Activated T-cell treated with anti-CD3 and anti-CD28 coated beads, Interleukin-2, amount 50 U/mL, for 72 hours (primary cell): ENCODE data around the gene TNNT3. TPM values are rescaled to one million over a fixed set of nuclear protein-coding genes. Genes with fewer than 3 reads are reported as not detected.

ENCODE experiments used
- ATAC-seq, 2 donors: fragments of 150-1000 bp; cut with Tn5 transposase; replicated peaks in 1 of 2; 2 replicates each; pipeline ENCODE4 v1.10.0; 2021; ENCODE audit warnings: moderate library complexity in 2 of 2, mild to moderate bottlenecking in 1 of 2
- DNase-seq, 2 donors: peaks; one replicate each; pipeline ENCODE4 v3.0.0; 2021 to 2022; ENCODE audit warnings: mixed read lengths in 1 of 2
- H3K27ac Mint-ChIP-seq: one replicate; pipeline ENCODE4 v1.8.0; 2022; ENCODE audit warnings: mild to moderate bottlenecking, moderate library complexity, mixed read lengths
- H3K27me3 Mint-ChIP-seq: one replicate; pipeline ENCODE4 v1.8.0; 2022; ENCODE audit warnings: low read depth, mixed read lengths
- H3K36me3 Mint-ChIP-seq, 2 donors: one replicate each; pipeline ENCODE4 v1.8.0; 2022; ENCODE audit warnings: mixed read lengths in 2 of 2, mild to moderate bottlenecking in 1 of 2; ENCODE audit not compliant: insufficient read depth in 2 of 2
- H3K4me1 Mint-ChIP-seq: one replicate; pipeline ENCODE4 v1.8.0; 2022; ENCODE audit warnings: low read depth, mixed read lengths
- H3K4me3 Mint-ChIP-seq, 2 donors: one replicate each; pipeline ENCODE4 v1.8.0; 2022; ENCODE audit warnings: mild to moderate bottlenecking in 2 of 2, mixed read lengths in 2 of 2, moderate library complexity in 2 of 2
- H3K9me3 Mint-ChIP-seq, 2 donors: one replicate each; pipeline ENCODE4 v1.8.0; 2022; ENCODE audit warnings: mixed read lengths in 2 of 2
- total RNA-seq, 2 donors: library from RNA; stranded (reverse); gene quantifications; one replicate each; pipeline ENCODE4 v1.2.3, GENCODE V29; 2022

The TNNT3 gene
- total RNA-seq, 2 donors from 2014 or later: 5.6 to 15.5 TPM

DNA sequence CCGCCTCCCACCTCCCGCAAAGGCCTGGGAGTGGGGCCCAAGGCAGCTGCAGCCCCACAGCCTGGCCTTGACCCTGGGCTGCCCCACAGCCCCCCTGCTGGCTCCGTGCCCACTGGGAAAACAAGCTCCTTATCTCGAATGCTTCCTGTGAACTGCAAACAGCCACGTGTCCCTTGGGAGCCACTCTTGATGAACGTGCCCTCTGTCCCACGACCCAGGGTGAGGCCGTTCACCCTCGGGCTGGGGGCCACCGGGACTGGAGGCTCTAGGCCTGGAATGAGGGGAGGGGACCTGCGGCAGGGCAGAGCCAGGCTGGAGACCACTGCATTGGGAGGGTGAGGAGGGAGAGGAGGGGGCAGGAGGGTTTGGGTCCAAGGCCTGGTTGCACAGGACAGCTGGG, 68.7 kb downstream of the TNNT3 start:
- Mint-ChIP-seq H3K4me3 (no peak overlapping the region), H3K4me1 (no peaks in the 10 kb centered on the region), H3K36me3 (no peaks in the 10 kb centered on the region), H3K27ac (no peak overlapping the region), H3K9me3 (no peaks in the 10 kb centered on the region), H3K27me3 (no peaks in the 10 kb centered on the region)
- ATAC-seq: no peak
- no peak for DNase-seq

Other genes with a start within 250 kb of the TNNT3 start
- not detected for gene KRTAP5-6, start 222.5 kb upstream of the TNNT3 start, total RNA-seq
- 1 to 10 TPM in 1 of 2 donors, under 1 TPM in 1; 0.91 to 1.5 TPM for gene IFITM10, start 169.1 kb upstream of the TNNT3 start, total RNA-seq
- 10 to 100 TPM; 56.2 to 66.9 TPM for gene CTSD, start 155.8 kb upstream of the TNNT3 start, total RNA-seq
- gene SYT8, start 84.7 kb upstream of the TNNT3 start, total RNA-seq: not detected
- gene TNNI2, start 80.7 kb upstream of the TNNT3 start, total RNA-seq: 1 to 10 TPM; 1.2 TPM
- 100 to 1,000 TPM; 301 to 312 TPM for gene LSP1, start 66.6 kb upstream of the TNNT3 start, total RNA-seq
- not detected for gene PRR33, start 27.8 kb upstream of the TNNT3 start, total RNA-seq
- 10 to 100 TPM; 59.4 to 60.3 TPM for gene MRPL23, start 27.6 kb downstream of the TNNT3 start, total RNA-seq
- gene H19, start 78.1 kb downstream of the TNNT3 start, total RNA-seq: not detected
- gene IGF2, start 219.7 kb downstream of the TNNT3 start, total RNA-seq: 10 to 100 TPM in 1 of 2 donors, 1 to 10 TPM in 1; 2.0 to 40.4 TPM
- not detected for gene INS, start 241.5 kb downstream of the TNNT3 start, total RNA-seq